ENCODE measurements around the gene PLPP3.
"Not testable (repeated sequence)": the region's sequence is repeated elsewhere in the genome, so short reads cannot be mapped to it uniquely, and the experiment has no call there.

PLPP3 gene

DNA sequence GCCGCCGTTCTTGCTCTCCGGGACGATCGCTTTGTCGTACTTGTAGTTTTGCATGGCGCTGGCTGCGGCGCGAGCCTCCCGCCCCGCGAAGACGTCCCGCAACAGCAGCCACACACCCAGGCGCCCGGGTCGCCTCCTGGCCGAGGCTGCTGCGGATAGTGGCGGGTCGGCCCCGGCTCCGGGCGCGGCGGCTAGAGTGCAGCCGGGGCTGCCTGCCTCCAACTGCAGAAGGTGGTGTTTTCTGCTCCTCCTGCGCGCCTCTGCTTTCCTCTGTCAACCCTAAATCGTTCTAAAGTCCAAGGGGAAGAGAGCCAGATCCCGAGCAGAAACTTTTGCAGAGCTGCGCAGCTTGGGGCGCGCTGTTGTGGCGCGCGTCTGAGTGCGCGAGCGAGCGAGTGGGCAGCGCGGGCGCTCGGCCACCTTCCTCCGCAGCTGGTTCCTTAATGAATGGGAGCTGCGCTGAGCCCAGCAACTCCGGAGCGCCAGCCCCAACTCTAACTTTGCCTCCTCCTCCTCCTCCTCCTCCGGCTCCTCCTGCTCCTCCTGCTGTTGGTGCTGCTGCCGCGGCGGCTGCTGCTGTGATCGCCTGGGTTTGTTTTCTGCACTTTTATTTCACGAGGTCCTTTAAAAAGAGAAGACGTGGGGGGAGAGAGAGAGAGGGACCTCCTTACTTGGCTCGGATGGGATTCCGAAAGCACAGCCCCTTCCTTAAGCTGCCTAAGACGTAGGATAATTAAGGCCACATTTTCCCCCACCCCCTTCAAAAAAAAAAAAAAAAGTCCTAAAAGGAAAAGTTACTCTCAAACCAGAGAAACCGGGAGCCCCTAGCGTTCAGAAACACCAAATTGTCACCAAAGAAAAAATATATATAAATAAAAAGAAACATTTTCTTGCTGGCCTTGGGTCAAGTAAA lies at the start of gene PLPP3:
Gene PLPP3, minus strand, starts transcription at position 601 of the 913 bp plus-strand sequence. Its CDS starts 547 bp downstream, at position 54.
- no peak for DNase-seq (ENCODE audit: low read depth)

DNA sequence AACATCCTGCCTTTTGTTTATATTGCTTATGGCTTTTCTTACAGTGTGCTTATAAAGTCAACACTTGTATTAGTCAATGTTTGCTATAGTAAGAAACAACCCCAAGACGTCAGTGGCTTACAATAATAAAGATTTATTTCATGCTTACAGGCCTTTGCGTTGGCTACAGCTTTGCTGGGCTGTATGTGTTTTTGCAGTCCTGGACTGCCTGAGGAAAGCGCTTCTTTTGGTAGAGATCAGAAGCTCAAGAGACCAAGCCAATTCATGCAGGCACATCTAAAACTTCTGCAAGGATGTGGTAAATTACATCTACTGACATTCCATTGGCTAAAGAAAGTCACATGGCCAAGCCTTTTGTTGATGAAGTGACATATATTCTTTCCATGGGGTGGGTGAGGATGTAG lies 48.3 kb upstream of the PLPP3 start:
- DNase-seq (ENCODE audit: low read depth) = no peak

DNA sequence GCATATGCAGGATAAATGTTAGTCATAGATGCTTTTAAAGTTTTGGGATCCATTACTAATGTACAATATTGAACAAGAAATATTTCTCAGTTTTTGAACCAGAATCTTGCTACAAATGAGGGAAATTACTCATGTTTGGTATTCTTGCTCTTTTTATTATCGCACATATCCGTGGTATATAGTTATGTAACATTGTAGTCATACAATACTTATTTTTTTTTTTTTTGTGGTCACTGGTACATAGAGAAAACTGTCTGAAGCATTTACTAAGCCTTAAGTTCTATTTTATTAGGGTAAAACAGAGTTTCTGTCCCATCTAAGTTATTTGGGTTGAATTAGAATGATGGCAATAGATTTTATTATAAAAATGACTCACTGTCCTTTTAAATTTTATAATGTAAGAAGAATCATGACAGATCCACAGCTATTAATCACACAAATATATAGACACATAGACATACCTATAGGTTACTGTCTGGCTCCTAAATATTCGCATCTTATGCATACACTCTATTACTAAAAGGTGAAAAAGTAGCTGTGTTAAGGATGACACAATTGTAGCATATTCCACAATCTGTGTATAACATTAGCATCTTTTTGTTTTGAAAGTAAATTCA lies 47.8 kb upstream of the PLPP3 start:
- no peak for DNase-seq (ENCODE audit: low read depth)

DNA sequence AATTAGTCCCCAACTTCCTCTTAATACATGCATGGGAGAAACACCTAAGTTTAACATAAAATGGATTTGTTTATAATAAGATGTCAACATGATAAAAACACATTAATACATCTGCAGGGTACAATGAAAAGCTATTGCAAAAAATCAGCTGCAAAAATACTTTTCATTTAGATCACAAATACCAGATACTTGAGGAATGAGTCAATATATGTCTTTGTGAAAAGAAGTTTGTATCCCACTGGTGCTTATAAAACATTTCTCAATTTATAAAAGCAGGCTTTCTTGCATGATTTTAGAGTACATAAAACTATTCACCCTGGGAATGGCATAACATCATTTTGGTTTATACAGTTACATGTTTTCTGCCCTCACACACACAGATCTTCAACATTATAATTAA lies 47.2 kb upstream of the PLPP3 start:
- no peak for DNase-seq (ENCODE audit: low read depth)

DNA sequence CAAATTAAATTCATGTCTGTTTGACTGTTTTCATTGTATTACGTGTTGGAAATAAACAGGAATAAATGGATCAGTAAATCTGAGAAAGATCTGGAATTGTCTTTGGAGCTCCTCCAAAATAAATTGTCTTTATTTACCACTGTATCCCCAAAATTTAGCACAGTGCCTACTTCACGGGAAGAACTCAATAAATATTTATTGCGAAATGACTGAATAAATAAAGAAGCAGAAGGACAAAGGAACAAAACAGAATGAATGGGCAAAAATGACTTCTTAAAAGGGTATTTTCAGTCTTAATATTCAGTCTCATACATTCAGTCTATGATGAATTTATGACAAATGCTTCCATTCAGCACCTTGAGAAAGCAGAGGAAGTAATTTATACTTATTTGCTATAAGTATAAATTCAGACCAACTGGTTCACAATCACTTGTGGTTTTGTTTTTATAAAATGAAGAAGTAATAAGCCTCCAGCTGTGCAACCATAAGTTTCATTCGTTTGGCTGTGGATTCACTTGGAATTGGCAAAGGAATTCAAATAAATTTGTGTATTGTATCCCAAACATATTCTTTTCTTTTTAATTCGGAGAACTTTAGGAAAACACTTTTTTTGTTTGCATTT lies 46.6 kb upstream of the PLPP3 start:
- DNase-seq (ENCODE audit: low read depth) = no peak

DNA sequence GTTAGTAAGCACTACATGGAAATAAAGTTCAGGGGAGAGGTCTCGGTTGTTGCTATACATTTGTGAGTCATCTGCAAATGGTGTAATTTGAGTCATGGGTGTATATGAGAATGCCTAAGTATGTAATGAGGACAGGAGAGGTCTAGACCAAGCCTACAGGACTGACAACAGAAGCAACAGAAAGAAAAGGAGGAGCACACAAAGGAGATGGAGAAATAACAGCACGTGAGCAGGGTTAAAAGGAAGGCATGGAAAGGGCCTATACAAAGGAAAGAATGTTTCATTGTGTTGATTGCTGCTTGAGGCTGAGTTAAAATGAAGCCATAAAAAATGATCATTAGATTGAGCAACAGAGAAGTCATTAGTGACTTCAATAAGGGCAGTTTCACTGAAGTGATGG lies 37.8 kb upstream of the PLPP3 start:
- DNase-seq (ENCODE audit: low read depth) = no peak

DNA sequence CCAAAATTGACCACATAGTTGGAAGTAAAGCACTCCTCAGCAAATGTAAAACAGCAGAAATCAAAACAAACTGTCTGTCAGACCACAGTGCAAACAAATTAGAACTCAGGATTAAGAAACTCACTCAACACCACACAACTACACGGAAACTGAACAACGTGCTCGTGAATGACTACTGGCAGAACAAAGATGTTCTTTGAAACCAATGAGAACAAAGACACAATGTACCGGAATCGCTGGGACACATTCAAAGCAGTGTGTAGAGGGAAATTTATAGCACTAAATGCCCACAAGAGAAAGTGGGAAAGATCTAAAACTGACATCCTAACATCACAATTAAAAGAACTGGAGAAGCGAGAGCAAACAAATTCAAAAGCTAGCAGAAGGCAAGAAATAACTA lies 31.4 kb upstream of the PLPP3 start:
- DNase-seq (ENCODE audit: low read depth) = not testable (repeated sequence)

DNA sequence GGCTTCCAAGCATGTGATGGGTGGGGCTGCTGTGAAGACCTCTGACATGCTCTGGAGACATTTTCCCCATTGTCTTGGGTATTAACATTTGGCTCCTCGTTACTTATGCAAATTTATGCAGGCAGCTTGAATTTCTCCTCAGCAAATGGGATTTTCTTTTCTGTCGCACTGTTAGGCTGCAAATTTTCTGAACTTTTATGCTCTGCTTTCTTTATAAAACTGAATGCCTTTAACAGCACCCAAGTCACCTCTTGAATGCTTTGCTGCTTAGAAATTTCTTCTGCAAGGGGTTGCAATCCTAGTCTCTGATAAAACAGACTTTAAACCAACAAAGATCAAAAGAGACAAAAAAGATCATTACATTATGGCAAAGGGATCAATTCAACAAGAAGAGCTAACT lies 30.7 kb upstream of the PLPP3 start:
- DNase-seq (ENCODE audit: low read depth) = not testable (repeated sequence)

DNA sequence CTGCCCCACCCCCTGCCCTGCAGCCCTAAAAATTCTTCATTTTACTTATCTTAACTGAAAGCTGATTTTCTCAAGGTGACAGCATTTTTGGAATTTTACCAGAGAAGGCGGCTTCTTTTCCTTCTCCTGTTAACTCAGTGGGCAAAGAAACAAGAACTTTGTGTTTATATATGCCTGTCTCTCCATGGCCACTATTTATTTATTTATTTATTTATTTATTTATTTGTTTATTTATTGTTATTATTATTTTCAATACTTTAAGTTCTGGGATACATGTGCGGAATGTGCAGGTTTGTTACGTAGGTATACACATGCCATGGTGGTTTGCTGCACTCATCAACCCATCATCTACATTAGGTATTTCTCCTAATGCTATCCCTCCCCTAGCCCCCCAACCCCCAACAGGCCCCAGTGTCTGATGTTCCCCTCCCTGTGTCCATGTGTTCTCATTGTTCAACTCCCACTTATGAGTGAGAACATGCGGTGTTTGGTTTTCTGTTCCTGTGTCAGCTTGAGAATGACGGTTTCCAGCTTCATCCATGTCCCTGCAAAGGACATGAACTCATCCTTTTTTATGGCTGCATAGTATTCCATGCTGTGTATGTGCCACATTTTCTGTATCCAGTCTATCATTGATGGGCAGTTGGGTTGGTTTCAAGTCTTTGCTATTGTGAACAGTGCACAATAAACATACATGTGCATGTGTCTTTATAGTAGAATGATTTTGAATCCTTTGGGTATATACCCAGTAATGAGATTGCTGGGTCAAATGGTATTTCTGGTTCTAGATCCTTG lies 16.2 kb upstream of the PLPP3 start:
- DNase-seq (ENCODE audit: low read depth) = not testable (repeated sequence)

DNA sequence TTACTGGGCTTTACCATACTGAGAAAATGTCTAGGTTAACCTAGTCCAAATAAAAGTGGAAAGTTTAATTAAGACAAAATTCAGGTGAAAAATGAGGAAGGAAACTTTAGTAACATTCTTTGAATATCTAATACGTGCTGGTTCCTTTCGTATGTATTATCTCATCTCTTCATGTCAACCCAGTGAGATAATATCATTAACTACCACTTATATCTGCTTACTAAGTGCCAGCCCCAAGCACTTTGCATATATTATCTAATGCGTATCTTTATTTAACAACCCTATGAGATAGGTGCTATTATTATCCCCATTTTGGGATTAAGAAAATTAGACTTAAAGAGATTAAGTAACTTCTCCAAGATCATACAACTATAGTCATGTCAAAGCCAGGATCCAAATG lies 12.5 kb upstream of the PLPP3 start:
- no peak for DNase-seq (ENCODE audit: low read depth)

DNA sequence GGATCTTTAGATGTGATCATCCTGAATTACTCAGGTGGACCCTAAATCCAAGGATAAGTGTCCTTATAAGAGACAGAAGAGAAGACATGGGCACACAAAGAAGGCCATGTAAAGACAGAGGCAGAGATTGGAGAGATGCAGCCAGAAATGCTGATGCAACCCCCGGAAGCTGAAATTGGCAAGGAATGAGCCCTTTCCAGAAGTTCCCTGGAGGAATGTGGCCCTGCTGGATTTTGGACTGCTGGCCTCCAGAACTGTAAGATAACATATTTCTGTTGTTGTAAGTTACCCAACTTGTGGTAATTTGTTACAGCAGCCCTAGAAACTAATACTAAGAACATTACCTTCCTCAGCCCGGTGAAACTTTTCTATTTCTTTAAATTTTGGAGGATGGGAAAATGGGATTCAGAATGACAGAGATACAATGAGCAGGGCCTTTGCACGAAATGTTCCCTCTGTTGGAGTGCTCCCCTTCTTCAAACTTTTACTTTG lies 11.2 kb upstream of the PLPP3 start:
- no peak for DNase-seq (ENCODE audit: low read depth)

DNA sequence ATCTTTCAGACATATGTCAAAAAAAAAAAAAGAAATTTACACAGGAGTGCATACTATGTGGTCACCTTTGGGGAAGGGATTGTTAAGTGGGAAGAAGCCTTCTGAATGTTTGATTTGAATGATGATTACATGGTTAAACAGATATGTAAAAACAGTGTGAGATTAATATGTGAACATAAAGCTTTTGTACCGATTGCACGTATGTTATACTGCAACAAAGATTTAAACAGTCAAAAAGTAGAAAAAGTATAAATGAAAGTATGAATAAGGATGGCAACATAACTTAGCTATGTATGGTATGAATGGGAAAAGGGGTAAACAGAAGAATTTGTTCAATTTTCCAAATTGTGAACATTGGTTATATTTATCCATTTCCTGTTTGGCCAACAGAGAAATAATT lies 10.0 kb upstream of the PLPP3 start:
- no peak for DNase-seq (ENCODE audit: low read depth)

DNA sequence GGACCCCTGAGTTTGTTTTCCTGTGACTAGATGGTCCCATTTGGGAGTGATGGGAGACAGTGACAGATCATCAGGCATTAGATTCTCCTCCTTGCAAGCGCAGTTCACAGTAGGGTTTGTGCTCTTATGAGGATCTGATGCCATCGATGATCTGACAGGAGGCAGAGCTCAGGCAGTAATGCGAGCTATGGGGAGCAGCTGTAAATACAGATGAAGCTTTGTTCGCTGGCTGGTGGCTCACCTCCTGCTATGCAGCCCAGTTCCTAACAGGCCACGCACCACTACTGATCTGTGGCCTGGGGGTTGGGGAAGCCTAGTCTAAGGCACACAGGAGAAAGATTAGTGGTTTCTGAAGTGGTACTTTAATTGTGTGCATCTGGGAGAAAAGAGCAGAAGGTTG lies 7.1 kb upstream of the PLPP3 start:
- DNase-seq (ENCODE audit: low read depth) = no peak

DNA sequence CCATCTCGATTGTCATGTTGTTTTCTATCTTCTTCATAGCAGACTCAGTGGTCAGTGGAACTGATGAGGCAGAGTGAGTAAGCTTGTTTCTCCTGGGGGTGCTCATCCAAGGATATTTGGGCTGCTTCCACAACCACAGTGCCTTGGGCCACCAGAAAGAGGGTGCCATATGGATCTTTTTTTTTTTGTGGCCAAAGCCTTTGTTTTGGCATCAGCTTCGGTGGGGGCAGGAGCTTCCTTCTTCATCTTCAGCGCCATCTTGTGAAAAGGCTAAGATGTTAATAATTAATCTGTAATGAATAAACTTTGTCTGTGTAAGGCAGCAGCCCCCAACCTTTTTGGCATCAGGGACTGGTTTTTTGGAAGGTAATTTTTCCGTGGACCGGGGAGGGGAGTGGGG lies 6.6 kb upstream of the PLPP3 start:
- no peak for DNase-seq (ENCODE audit: low read depth)

DNA sequence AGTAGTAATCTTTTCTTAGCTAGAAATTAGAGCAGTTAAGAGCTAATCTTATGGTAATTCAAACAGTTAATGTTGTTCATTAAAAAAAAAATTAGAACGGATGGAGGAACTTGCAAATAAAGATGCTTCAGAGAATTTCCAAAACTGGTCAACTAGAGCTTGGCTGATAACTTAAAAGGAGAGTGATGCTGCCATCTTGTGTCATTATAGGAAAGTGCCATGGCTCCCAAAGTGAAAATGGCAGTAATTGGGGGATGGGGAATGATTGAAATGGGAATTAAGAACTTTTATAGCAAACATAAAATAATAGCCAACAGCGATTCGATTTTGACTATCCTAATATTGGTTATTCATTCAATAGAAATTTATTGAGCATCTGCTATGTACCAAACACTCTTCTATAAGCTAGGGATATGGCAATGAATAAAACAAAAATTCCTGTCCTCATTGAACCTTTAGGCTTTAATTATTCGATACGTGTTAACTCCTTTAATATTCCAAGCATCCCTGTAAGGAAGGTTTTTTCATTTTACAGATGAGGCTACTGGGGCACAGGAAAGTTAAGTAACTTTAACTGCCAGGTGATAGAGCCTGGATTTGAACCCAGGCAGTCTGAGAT lies 5.7 kb upstream of the PLPP3 start:
- no peak for DNase-seq (ENCODE audit: low read depth)

DNA sequence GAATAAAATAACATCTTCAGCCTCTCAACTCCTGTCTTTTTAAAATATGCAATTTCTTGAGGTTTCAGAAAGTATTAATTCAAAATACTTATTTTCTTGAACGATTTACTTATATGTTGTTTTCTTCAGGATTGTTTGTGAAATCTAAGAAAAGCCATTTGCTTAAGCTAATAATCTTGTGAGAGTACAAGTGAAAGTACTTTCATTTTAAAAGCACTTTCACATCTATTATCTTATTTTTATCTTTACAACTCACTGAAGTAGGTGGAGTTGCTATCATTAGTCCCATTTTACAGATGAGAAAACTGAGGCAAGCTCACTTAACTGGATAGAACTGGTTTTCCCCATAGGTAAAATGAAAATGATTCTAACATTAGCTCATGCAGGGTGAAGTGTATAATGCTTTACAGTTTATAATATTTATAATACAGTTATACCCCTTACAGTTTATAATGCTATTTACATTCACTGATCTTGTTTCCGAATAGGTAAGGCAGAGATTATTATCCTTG lies 4.7 kb upstream of the PLPP3 start:
- no peak for DNase-seq (ENCODE audit: low read depth)

DNA sequence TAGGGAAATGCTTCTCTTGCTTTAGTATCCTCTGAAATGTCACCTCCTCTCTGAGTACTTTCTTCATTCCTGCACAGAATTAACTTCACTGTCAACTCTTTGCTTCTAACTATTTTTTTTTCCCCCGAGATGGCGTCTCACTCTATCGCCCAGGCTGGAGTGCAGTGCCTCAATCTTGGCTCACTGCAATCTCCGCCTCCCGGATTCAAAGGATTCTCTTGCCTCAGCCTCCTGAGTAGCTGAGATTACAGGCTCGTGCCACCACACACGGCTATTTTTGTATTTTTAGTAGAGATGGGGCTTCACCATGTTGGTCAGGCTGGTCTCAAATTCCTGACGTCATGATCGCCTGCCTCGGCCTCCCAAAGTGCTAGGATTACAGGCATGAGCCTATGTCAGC lies 1.4 kb upstream of the PLPP3 start:
- no peak for DNase-seq (ENCODE audit: low read depth)

DNA sequence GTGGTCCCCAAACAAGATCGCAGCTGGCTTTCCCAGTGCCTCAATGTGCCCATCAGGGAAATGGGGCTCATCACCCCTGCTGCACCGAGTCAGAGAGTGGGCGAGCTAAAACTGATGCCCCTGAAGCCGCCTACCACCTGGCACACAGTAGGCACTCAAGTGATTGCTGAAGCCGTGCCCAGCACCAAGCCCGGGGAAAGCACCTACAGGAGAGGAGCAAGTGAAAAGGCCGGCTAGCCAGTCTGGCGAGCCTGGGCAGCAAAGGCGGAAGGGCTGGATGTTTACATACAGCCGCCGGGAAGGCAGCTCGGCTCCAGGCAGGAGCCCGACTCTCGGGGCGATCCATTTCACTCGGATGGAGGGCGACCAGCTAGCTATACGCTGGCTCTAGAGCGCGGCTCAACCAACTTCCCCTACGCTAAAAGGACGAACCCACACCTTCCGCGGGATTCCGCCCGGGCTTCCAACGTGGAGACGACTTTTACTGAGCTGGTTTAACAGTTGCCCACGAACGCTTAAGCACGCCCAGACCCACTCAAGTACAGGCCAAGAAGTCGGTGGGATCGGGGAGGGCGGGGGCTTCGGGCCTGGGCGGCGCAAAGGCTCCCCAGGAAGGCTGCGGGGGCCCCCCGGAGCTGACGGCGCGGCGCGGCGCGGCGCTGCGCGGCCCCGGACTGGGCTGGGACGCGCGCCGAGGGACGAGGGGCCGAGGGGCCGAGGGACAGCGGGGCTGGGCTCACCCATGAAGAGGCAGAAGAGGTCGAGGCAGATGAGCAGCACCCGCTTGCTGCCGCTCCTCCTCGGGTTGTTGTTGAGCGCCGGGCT lies 1.0 kb downstream of the PLPP3 start:
- no peak for DNase-seq (ENCODE audit: low read depth)

DNA sequence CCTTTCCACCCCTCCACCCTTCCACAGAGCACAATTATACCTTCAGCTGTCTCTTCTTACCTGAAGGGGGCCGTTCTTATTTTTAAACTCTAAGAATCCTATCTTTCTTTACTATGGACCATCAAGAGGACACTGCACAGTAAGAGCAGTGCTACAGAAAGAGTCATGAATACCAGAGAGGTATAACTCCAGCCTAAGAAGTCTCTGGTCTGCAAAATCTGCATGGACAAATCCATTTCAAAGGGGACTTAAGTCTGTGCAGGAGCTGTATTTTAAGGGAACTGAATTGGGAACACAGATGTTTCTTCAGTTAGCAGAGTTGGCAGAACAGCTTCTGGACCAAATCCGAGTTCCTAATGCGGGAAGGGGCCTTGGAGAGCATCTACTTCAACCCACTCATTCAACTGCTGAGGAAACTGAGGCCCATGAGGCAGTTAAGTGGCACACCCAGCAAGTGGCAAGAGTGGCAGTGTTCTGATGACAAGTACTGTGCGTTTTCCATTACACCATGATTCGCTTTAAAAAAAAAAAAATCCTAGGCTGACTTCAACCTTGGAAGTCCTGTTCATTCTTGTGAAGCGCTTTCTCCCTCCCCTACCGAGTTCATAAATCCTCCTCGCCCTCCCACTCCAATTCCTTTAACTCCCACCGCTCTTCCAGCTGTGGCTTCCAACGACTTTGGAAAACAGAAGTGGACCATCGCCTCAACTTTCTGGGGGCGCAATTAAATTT lies 1.8 kb downstream of the PLPP3 start:
- DNase-seq (ENCODE audit: low read depth) = no peak

DNA sequence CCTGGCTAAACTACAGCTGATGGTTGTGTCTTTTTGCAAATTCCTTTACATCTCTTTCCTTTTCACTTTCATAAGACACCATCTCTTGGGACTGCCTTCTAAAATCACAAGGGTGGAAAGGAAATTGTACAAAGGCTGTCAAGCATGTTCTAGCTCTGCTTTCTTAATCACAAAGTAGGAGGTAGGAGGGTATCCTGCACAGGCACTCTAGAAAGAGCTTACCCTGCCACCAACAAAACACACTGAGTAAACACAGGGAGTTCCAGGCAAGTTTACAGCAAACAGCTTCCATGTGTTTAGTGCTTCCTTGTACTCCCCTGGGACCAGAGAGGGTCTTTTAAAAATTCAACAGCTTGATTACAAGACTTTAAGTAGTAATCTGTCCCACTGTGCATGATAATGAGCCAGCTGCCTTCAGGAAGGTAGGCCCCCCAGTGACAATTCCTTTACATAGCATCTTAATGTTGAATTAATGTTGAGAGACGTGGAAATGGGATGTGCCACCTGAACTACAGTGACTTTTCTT lies 2.4 kb downstream of the PLPP3 start:
- DNase-seq (ENCODE audit: low read depth) = no peak

All from stimulated activated CD8-positive, alpha-beta memory T cell treated with anti-CD3 and anti-CD28 coated beads, Interleukin-7, amount 100 ng/mL, for 24 hours (primary cell).